T-helper 22 cell (primary cell): ENCODE data around the gene TMCC1.
"Not testable (repeated sequence)": the region's sequence is repeated elsewhere in the genome, so short reads cannot be mapped to it uniquely, and the experiment has no call there.

Source experiments
- DNase-seq: peaks from one replicate; pipeline ENCODE4 v3.0.0-alpha.2; 2020; ENCODE audit warnings: low read depth

The TMCC1 gene

GRCh38 chr3:129621626-129622225 lies 271.8 kb downstream of the TMCC1 start:
- no peak for DNase-seq

- DNase-seq = no peak
Observed at GRCh38 chr3:129620828-129621559, 272.5 kb downstream of the TMCC1 start.

GRCh38 chr3:129619726-129620162 lies 273.8 kb downstream of the TMCC1 start:
- no peak for DNase-seq

GRCh38 chr3:129618901-129619671 lies 274.4 kb downstream of the TMCC1 start:
- no peak for DNase-seq

GRCh38 chr3:129618186-129618820 lies 275.2 kb downstream of the TMCC1 start:
- no peak for DNase-seq

GRCh38 chr3:129617381-129618185 lies 275.9 kb downstream of the TMCC1 start:
- no peak for DNase-seq

- DNase-seq = no peak
Observed at GRCh38 chr3:129616713-129617112, 276.8 kb downstream of the TMCC1 start.

- no peak for DNase-seq
Observed at GRCh38 chr3:129616291-129616690, 277.2 kb downstream of the TMCC1 start.

- DNase-seq = no peak
Observed at GRCh38 chr3:129615751-129616281, 277.7 kb downstream of the TMCC1 start.

GRCh38 chr3:129614927-129615363 lies 278.6 kb downstream of the TMCC1 start:
- DNase-seq = no peak

- DNase-seq = no peak
Observed at GRCh38 chr3:129614435-129614834, 279.1 kb downstream of the TMCC1 start.

- no peak for DNase-seq
Observed at GRCh38 chr3:129613367-129613740, 280.2 kb downstream of the TMCC1 start.

- DNase-seq = no peak
Observed at GRCh38 chr3:129612534-129613366, 280.8 kb downstream of the TMCC1 start.

GRCh38 chr3:129611812-129612533 lies 281.5 kb downstream of the TMCC1 start:
- no peak for DNase-seq

GRCh38 chr3:129611446-129611800 lies 282.1 kb downstream of the TMCC1 start:
- DNase-seq = no peak

GRCh38 chr3:129610794-129611445 lies 282.6 kb downstream of the TMCC1 start:
- not testable (repeated sequence) for DNase-seq

GRCh38 chr3:129610276-129610675 lies 283.2 kb downstream of the TMCC1 start:
- DNase-seq = no peak

GRCh38 chr3:129609591-129610182 lies 283.8 kb downstream of the TMCC1 start:
- no peak for DNase-seq
